Tibial artery (tissue), 4 donors: ENCODE results near the gene PKD1L1.

Experiments used
- DNase-seq, 2 donors: peaks; one replicate each; pipeline ENCODE4 v3.0.0-alpha.2; 2019
- H3K27ac ChIP-seq, 2 donors: fragments of 200-600 bp; sonication (generic) in 1 of 2; 1 replicate in 1 of 2; 2 replicates in 1 of 2; pipeline ENCODE4 v1.5.1; 2018 to 2019; ENCODE audit warnings: mild to moderate bottlenecking in 1 of 2
- H3K27me3 ChIP-seq, 2 donors: fragments of 200-600 bp; sonication (generic) in 1 of 2; one replicate each; pipeline versions ENCODE4 v1.5.1 to v1.6.0; 2016 to 2019
- H3K36me3 ChIP-seq, 3 donors: fragments of 200-600 bp; sonication (generic) in 2 of 3; one replicate each; pipeline ENCODE4 v1.5.1; 2016 to 2019; ENCODE audit warnings: mild to moderate bottlenecking in 2 of 3
- H3K4me1 ChIP-seq, 4 donors: fragments of 200-600 bp; sonication (generic) in 2 of 4; 1 replicate in 3 of 4; 2 replicates in 1 of 4; pipeline ENCODE4 v1.5.1; 2016 to 2019
- H3K4me3 ChIP-seq, 2 donors: fragments of 200-600 bp; sonication (generic) in 1 of 2; 1 replicate in 1 of 2; 2 replicates in 1 of 2; pipeline ENCODE4 v1.5.1; 2018 to 2019; ENCODE audit warnings: mild to moderate bottlenecking in 2 of 2
- H3K9me3 ChIP-seq, 3 donors: fragments of 200-600 bp; sonication (generic) in 1 of 3; one replicate each; pipeline ENCODE4 v1.5.1; 2016 to 2019
- CTCF ChIP-seq, 2 experiments: fragments of 200-600 bp in 1 of 2; fragments of 450-650 bp in 1 of 2; IDR thresholded peaks; one replicate each; pipeline ENCODE4 v1.5.1; 2017 to 2019; ENCODE audit warnings: antibody characterized with exemption in 2 of 2, mild to moderate bottlenecking in 1 of 2, moderate library complexity in 1 of 2
- intact Hi-C: fragments of 100-400 bp; cut with DNase I; formaldehyde crosslinking; loops from one replicate; pipeline ENCODE4 v1.15.0; 2023; ENCODE audit warnings: low total_unique reads

The PKD1L1 gene

GRCh38 chr7:47965456-47965855, 17.2 kb upstream of the PKD1L1 start:
- TF ChIP-seq CTCF (IDR thresholded peaks at IDR 0.05) = no peak
- Histone ChIP-seq H3K27me3 (no peaks in the 10 kb centered on the region), H3K4me3 (no peak overlapping the region), H3K27ac (no peak overlapping the region), H3K9me3 (no peaks in the 10 kb centered on the region), H3K36me3 (peaks cover 64 to 84% (median 76%) of the 10 kb centered on the region in 3 donors), H3K4me1 (no peaks in the 10 kb centered on the region)
- no peak for DNase-seq
- intact Hi-C loops = no loop called here

- H3K27ac ChIP-seq = no peak overlapping the region
- H3K9me3 ChIP-seq = no peaks in the 10 kb centered on the region
- no peaks in the 10 kb centered on the region for H3K4me1 ChIP-seq
- DNase-seq = no peak
- H3K36me3 ChIP-seq = peaks cover 63 to 72% (median 63%) of the 10 kb centered on the region in 3 donors
- no peaks in the 10 kb centered on the region for H3K27me3 ChIP-seq
- TF ChIP-seq CTCF (IDR thresholded peaks at IDR 0.05) = no peak
- H3K4me3 ChIP-seq = no peak overlapping the region
- intact Hi-C loops = no loop called here
These were observed 14.0 kb upstream of the PKD1L1 start for GRCh38 chr7:47962262-47962661.

GRCh38 chr7:47957156-47957555, 8.9 kb upstream of the PKD1L1 start:
- no peak for DNase-seq
- Histone ChIP-seq H3K27me3 (no peaks in the 10 kb centered on the region), H3K9me3 (no peaks in the 10 kb centered on the region), H3K27ac (no peak overlapping the region), H3K4me1 (no peaks in the 10 kb centered on the region), H3K4me3 (no peak overlapping the region), H3K36me3 (peaks cover 13 to 54% (median 33%) of the 10 kb centered on the region in 3 donors)
- TF ChIP-seq CTCF (IDR thresholded peaks at IDR 0.05) = no peak
- intact Hi-C loops = no loop called here

GRCh38 chr7:47956220-47956619, 8.0 kb upstream of the PKD1L1 start:
- no peaks in the 10 kb centered on the region for H3K27me3 ChIP-seq
- intact Hi-C loops = no loop called here
- H3K4me3 ChIP-seq = no peak overlapping the region
- no peak for DNase-seq
- no peak for TF ChIP-seq CTCF (IDR thresholded peaks at IDR 0.05)
- no peak overlapping the region for H3K27ac ChIP-seq
- H3K4me1 ChIP-seq = no peaks in the 10 kb centered on the region
- H3K36me3 ChIP-seq = peaks cover 5 to 44% (median 26%) of the 10 kb centered on the region in 3 donors
- no peaks in the 10 kb centered on the region for H3K9me3 ChIP-seq

GRCh38 chr7:47954231-47954911, 6.1 kb upstream of the PKD1L1 start:
- TF ChIP-seq CTCF (IDR thresholded peaks at IDR 0.05) = no peak
- H3K27me3 ChIP-seq = no peaks in the 10 kb centered on the region
- no peaks in the 10 kb centered on the region for H3K9me3 ChIP-seq
- intact Hi-C loops = no loop called here
- H3K4me1 ChIP-seq = no peaks in the 10 kb centered on the region
- H3K4me3 ChIP-seq = no peak overlapping the region
- no peak for DNase-seq
- peaks cover 0 to 39% (median 21%) of the 10 kb centered on the region in 3 donors for H3K36me3 ChIP-seq
- no peak overlapping the region for H3K27ac ChIP-seq
